Colon (tissue), 2 donors: ENCODE results near the gene P2RX1.

ENCODE experiments used
- FAIRE-seq: peaks from 2 replicates; lab custom pipeline; 2012; peaks lifted over from hg19 to GRCh38; lab: Jason Lieb, UNC
- donor health status: control.
- donor health status: control.

Gene P2RX1

GRCh38 chr17:3905017-3905520 lies 11.2 kb downstream of the P2RX1 start:
- no peak for FAIRE-seq

- FAIRE-seq: no peak
These were observed 11.8 kb downstream of the P2RX1 start for GRCh38 chr17:3904501-3904900.

- no peak for FAIRE-seq
These were observed 12.4 kb downstream of the P2RX1 start for GRCh38 chr17:3903881-3904290.

DNA sequence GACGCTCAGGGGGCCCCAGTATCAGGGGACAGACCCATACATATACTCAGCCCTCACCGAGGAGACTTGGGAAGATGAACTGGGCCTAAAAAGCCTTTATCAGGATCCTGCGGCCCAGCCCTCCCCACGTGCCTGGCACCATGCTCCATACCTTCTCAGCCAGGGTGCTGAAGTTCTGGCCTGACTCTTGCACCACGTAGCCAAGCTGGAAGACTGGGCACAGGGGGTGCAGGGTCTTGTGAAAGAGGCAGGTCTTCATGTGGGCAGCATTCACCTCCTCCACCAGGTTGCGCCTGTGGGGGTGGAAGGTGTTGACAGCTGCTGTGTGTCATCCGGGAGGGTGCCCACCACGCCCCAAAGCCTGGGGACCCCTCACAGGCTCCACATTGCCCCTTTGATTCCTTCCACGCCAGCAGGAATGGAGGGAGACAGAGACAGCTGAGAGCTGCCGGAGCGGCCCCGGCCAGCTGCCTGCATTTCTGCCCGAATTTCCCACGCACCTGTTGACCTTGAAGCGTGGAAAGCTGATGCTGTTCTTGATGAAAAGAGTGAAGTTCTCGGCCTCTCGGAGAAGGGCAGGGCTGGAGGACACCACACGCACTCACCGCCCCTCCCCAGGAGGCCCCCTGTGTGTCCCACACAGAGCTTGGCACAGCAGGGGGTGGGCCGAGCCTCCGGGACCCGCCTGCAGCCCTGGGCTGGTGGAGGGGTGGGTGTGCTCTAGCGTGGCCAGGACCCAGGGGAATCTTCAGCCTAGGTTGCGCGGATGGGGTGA lies 13.0 kb downstream of the P2RX1 start:
- no peak for FAIRE-seq

GRCh38 chr17:3900646-3901045 lies 15.6 kb downstream of the P2RX1 start:
- no peak for FAIRE-seq

GRCh38 chr17:3897731-3898130 lies 18.5 kb downstream of the P2RX1 start:
- no peak for FAIRE-seq

- no peak for FAIRE-seq
These were observed 19.4 kb downstream of the P2RX1 start for GRCh38 chr17:3896968-3897235.

DNA sequence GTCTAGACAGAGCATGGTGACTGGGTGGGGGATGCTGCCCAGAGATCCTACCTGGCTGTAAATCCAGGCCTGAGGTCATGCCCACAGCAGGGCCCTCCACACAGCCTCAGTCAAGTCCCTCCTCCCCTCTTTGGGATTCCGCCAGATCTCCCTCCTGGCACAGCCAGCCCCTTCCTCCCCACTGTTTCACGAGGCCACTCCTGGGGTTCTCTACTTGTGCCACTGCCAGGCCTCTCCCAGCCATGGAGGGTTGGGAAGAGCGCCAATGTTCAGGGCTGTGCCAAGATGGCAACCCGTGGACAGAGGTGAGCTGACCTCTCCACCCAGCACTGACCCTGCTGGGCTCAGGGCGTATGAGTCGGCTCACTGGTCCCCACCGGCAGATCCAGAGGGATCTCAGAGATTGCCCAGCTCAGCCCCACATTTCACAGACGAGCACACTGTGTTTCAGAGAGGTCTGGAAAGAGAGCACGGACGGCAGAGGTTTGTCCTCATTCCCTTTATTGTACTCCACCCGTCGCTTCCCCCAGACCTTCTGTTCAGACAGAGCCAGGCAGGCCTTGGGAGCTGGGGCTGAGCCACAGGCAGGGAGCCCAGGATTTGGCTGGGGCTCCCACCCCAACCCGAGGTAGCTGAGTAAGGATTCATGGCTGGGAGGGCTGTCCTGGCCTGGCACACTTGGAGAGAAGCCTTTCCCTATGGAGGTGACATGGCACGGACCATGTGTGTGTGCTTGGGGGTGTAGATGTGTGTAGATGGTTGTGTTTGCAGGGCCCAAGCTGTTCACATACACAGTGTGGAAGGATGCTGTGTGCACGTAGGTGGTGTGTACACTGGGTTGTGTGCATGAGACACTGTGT lies 19.9 kb downstream of the P2RX1 start:
- no peak for FAIRE-seq

DNA sequence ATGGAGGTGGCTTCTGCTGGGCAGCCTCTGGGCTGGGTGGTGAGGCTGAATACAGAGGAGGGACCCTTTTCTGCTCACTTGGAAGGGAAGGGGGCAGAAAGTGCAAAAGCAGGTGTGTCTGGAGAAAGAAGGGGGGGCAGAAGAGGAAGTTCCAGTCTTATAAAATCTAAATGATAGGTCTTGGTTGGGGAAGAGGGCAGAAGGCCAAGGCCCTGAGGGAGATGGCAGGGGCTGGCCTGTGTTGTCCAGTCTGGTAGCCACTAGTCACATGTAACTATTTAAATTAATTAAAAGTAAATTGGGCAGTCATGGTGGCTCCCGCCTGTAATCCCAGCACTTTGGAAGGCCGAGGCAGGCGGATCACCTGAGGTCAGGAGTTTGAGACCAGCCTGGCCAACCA lies 20.9 kb downstream of the P2RX1 start:
- FAIRE-seq: no peak

GRCh38 chr17:3894911-3895343 lies 21.3 kb downstream of the P2RX1 start:
- peak; percentile 47 for FAIRE-seq

GRCh38 chr17:3894188-3894587 lies 22.1 kb downstream of the P2RX1 start:
- no peak for FAIRE-seq

DNA sequence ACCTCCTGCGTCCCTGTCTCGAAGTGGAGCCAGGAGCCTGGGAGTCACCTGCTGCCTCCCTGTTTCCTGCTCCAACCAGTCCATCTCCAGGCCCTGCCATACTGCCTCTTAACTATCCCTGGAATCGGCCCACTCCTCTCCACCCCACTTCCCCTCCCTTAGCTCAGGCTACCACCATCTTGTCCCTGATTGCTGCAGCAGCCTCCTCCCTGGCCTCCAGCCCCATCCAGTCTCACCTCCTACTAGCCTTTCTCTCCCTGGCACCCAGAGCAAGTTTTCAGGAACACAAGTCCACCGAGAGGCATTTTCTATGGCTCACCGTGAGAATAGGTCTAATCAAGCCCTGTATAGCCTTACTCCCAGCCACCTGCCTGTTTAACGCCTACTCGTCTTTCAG lies 22.5 kb downstream of the P2RX1 start:
- FAIRE-seq: no peak

DNA sequence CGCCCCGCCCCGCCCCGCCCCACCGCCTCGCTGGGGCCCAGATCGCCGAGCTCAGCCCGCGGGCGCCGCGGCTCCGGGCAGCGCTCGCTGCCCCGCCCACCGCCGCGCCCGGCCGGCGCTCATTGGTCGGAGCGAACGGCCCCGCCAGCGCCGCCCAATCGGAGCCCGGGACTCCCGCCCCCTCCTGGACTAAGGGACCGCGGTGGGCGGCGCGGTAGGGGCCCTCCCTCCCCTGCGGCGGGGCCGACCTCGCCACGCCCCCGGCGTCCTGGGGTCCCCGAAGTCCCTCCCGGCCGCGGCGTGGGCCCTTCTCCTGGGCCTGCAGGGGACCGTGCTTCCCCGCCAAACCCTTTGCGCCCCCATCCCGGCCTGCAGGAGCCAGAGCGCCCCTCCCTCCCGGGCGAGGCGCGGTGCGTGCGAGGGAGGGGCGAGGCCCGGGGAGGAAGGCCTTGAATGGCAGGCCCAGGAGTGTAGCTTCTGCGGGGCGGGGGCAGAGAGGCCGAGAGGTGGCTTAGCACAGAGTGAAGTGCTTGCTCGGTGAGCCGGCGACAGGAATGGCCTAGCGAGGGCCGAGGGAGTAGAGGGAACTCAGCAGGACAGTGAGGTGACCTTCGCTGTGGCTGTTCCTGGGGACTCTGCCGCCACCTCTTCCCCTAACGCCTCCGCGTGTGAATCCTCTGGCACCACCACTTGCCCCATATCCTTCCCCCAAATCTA lies 23.1 kb downstream of the P2RX1 start, which contains the start of gene CAMKK1:
CAMKK1 (minus strand) TSS at position 51 of the 717 bp plus-strand sequence. CDS start 7,366 bp downstream, outside the sequence.
- FAIRE-seq: no peak

- FAIRE-seq: no peak
These were observed 23.9 kb downstream of the P2RX1 start for GRCh38 chr17:3892095-3892998.

DNA sequence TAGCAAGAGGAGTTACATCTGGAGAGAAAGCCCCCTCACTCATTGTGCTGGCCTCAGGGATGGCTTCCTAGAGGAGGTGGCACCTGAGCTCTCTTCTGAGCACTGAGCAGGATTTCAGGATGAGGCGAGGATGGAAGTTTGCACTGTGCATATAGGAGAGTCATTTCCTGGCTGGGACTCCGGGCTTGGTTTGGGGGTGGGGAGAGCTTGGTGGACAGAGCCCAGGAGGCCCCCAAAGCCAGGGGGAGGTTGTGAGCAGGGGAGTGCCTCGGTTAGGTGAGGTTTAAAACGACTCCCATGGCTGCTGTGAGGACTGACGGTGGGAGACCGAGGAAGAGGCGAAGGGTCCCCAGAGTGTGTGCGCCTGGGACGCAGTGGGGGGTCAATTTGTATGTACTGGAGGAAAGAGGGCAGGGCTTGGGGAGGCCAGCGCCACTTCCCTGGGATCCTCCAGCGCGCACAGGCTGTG lies 24.6 kb downstream of the P2RX1 start:
- no peak for FAIRE-seq

DNA sequence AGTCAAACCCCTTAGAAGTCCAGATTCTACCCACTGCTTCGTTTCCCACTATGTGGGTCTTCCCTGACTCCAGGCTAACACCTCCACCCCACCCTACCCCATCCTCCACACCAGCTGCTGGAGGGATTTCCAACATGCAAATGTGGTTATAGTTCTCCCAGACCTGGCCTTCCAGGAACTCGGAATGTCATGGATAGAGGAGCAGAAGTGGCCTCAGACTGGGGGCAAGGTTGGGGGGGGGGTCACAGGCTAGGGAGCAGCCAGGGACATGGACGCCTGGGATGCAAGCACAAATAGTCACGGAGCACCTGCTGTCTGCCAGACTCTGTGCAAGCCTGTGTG lies 25.4 kb downstream of the P2RX1 start:
- no peak for FAIRE-seq

DNA sequence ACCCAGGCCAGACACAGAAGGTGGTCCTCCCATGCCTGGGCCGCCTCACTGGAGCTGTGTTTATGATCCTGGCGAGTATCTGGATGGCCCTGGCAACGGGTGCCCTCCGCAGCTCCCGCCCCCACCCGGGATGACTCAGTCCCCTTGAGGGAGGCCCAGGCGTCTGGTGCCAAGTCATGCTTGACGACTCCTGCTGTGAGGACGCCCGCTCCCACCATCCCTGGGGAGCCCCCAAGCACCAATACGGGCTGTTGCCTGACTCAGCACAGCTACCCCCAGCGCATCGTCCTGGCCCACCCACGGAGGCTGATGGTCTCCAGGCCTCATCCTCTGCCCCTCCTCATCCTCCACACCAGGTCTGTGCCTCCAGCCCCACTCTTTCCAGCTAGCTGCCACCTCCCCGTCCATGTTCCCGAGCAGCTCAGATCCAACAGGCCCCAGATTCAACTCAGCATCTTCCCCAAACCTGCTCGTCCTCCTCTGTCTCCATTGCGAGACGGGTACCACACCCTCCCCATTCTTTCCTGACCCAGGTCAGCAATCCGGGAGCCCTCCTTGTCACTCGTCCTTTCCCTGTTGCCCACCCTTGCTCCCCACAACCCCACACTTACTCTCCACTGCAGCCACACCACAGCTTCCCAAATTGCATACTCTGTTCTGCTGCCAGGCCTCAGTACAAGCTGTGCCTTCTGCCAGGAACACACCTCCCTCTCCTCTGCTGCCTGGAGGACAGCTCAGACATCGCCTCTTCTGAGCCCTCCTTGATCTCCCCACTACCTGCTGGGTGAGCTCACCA lies 26.0 kb downstream of the P2RX1 start:
- FAIRE-seq: no peak

DNA sequence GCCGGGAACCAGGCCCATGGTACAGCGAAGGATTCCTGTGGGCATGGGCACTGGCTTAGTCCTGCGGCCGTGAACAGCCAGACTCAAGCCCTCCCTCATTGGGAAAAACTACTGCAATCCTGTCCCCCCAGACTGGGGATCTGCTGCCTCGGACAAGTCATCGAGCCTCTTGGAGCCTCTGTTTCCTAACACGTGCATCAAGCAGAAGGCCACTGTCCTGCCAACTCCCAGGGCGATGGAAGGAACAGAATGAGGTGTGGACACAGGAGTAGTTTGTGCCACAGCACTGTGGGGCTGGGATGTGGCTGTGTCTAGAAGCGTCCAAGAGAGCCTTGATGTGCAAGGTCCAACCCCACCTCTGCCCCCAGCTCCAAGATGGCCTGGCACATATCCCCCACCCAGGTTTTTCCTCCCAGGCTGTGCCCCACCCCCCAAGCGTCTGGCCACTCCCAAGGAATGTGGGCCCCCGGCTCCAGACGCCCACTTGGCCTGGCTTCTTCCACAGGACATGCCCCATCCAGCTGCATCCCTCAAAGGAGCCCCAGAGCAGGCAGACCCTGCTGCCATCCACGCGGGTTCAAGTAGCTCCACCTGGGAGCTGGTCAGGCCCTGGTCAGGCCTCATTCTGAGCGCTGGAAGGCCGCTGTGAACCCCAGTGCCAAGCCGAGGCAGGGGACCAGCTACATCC lies 26.8 kb downstream of the P2RX1 start:
- FAIRE-seq: no peak

DNA sequence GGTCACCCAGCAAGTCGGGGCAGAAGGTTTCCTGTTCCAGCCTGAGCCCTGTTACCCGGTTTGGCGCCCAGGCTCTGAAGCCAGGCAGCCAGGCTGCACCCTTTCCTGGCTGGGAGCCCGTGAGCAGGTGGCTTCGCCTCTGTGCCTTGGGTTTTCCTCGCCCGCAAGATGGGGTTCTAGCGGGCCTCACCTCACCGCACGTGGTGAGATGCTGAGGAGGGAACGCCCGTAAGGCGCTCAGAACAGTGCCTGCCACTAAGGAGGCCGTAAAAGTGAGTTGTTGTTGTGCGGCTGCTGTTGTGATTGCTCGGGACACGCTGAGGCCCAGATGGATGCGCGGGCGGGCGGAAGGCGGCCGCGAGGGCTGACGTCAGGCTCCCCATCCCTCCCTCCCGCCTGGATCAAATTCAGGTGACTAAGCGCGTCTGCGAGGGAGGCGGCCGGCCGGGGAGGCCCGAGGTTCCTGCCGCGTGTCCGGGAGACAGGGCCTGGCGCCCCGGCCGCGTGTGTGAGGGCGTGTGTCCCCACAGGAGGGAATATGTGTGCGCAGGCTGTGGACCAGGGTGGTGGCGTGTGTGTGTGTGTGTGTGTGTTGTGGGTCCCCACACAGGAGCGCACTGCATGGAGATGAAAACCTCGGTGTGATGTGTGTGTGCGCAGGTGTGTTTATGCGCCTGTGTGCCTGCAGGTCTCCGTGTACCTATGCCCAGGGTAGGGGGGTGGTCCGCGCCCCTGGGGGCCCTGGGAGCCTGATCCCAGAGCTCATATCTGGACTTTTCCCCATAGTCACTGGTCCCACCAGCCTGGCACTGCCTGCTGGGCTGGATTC lies 27.7 kb downstream of the P2RX1 start:
- no peak for FAIRE-seq
